KMS-11 (cell line): ENCODE results near the gene GPC2.
A peak's percentile ranks its signal among the peaks of the same experiment; 100 is the strongest.

Experiments
- H2AFZ ChIP-seq: fragments of 200-600 bp; sonication (generic); 2 replicates; pipeline ENCODE4 v1.6.1; 2016; ENCODE audit warnings: antibody characterized with exemption, mixed run types, low read depth
- H3K27ac ChIP-seq: fragments of 200-600 bp; sonication (generic); 2 replicates; pipeline ENCODE4 v1.6.1; 2016; ENCODE audit warnings: mild to moderate bottlenecking, mixed run types
- H3K27me3 ChIP-seq: fragments of 200-600 bp; sonication (generic); 2 replicates; pipeline ENCODE4 v1.6.1; 2017; ENCODE audit warnings: mild to moderate bottlenecking, low read depth, mixed run types, moderate library complexity; ENCODE audit not compliant: insufficient read depth
- H3K36me3 ChIP-seq: fragments of 200-600 bp; sonication (generic); 2 replicates; pipeline ENCODE4 v1.6.1; 2017; ENCODE audit warnings: mild to moderate bottlenecking, mixed run types; ENCODE audit not compliant: insufficient read depth
- H3K4me1 ChIP-seq: fragments of 200-600 bp; sonication (generic); 2 replicates; pipeline ENCODE4 v1.6.1; 2016; ENCODE audit warnings: mild to moderate bottlenecking, low read depth, mixed run types; ENCODE audit not compliant: poor library complexity, severe bottlenecking
- H3K4me2 ChIP-seq: fragments of 200-600 bp; sonication (generic); 2 replicates; pipeline ENCODE4 v1.7.0; 2016; ENCODE audit warnings: mild to moderate bottlenecking, mixed run types
- H3K4me3 ChIP-seq: fragments of 200-600 bp; sonication (generic); IDR thresholded peaks from 2 replicates; pipeline ENCODE4 v1.6.1; 2017; ENCODE audit warnings: low read depth, low read length, mixed read lengths; ENCODE audit not compliant: insufficient read depth
- H3K79me2 ChIP-seq: fragments of 200-600 bp; sonication (generic); 2 replicates; pipeline ENCODE4 v1.6.1; 2016; ENCODE audit warnings: low read depth, mixed run types; ENCODE audit not compliant: insufficient read depth
- H3K9ac ChIP-seq: fragments of 200-600 bp; sonication (generic); 2 replicates; pipeline ENCODE4 v1.6.1; 2016; ENCODE audit warnings: mild to moderate bottlenecking, mixed run types
- H4K20me1 ChIP-seq: fragments of 200-600 bp; sonication (generic); 2 replicates; pipeline ENCODE4 v1.6.1; 2016; ENCODE audit warnings: mild to moderate bottlenecking, mixed run types; ENCODE audit not compliant: insufficient read depth
- CTCF ChIP-seq: fragments of 200-600 bp; sonication (generic); conservative IDR thresholded peaks from 2 replicates; pipeline ENCODE4 v1.6.1; 2017; ENCODE audit warnings: low read depth, mild to moderate bottlenecking, antibody characterized with exemption, low read length, moderate library complexity, mixed read lengths

The GPC2 gene

GRCh38 chr7:100157069-100157333 is 20.2 kb downstream of the GPC2 start:
- Histone ChIP-seq H3K4me3 (no peak overlapping the region), H3K27ac (no peak overlapping the region), H3K4me1 (peaks cover 17% of the 10 kb centered on the region), H3K27me3 (peaks cover 18% of the 10 kb centered on the region), H3K79me2 (no peaks in the 10 kb centered on the region; the same call in 1 of the 2 replicates), H3K4me2 (peak overlapping the region; percentile 90; the same call in 1 of the 2 replicates), H3K9ac (no peak overlapping the region), H2AFZ (no peak overlapping the region), H3K36me3 (no peaks in the 10 kb centered on the region; the same call in 1 of the 2 replicates), H4K20me1 (no peaks in the 10 kb centered on the region)
- no peak for TF ChIP-seq CTCF

- no peaks in the 10 kb centered on the region; the same call in 1 of the 2 replicates for H3K79me2 ChIP-seq
- H3K4me2 ChIP-seq = peak overlapping the region; percentile 90; the same call in 1 of the 2 replicates
- no peak overlapping the region for H3K9ac ChIP-seq
- H3K4me1 ChIP-seq = peaks cover 17% of the 10 kb centered on the region
- H3K4me3 ChIP-seq = no peak overlapping the region
- peaks cover 13% of the 10 kb centered on the region; the same call in 1 of the 2 replicates for H3K27me3 ChIP-seq
- TF ChIP-seq CTCF = no peak
- no peak overlapping the region for H3K27ac ChIP-seq
- no peaks in the 10 kb centered on the region for H4K20me1 ChIP-seq
- H3K36me3 ChIP-seq = no peaks in the 10 kb centered on the region; the same call in 1 of the 2 replicates
- no peak overlapping the region for H2AFZ ChIP-seq
Measured at GRCh38 chr7:100156331-100157068, 20.7 kb downstream of the GPC2 start.

- Histone ChIP-seq H2AFZ (no peak overlapping the region), H3K4me1 (peaks cover 17% of the 10 kb centered on the region), H3K36me3 (no peaks in the 10 kb centered on the region; the same call in 1 of the 2 replicates), H3K4me2 (no peak overlapping the region), H3K27me3 (peaks cover 7% of the 10 kb centered on the region; the same call in 1 of the 2 replicates), H4K20me1 (no peaks in the 10 kb centered on the region), H3K27ac (no peak overlapping the region), H3K9ac (no peak overlapping the region), H3K79me2 (no peaks in the 10 kb centered on the region; the same call in 1 of the 2 replicates), H3K4me3 (no peak overlapping the region)
- no peak for TF ChIP-seq CTCF
Measured at GRCh38 chr7:100155553-100156317, 21.4 kb downstream of the GPC2 start.

- Histone ChIP-seq H3K79me2 (no peaks in the 10 kb centered on the region; the same call in 1 of the 2 replicates), H3K4me2 (no peak overlapping the region), H3K4me3 (no peak overlapping the region), H3K36me3 (no peaks in the 10 kb centered on the region; the same call in 1 of the 2 replicates), H3K9ac (no peak overlapping the region), H3K27ac (no peak overlapping the region), H3K27me3 (no peaks in the 10 kb centered on the region), H3K4me1 (peaks cover 22% of the 10 kb centered on the region), H2AFZ (no peak overlapping the region), H4K20me1 (no peaks in the 10 kb centered on the region)
- TF ChIP-seq CTCF = no peak
Measured at GRCh38 chr7:100154651-100155491, 22.3 kb downstream of the GPC2 start.
